ENCODE results near the gene KRTAP10-11.
"Not testable (repeated sequence)": the region's sequence is repeated elsewhere in the genome, so short reads cannot be mapped to it uniquely, and the experiment has no call there.

The KRTAP10-11 gene

DNA sequence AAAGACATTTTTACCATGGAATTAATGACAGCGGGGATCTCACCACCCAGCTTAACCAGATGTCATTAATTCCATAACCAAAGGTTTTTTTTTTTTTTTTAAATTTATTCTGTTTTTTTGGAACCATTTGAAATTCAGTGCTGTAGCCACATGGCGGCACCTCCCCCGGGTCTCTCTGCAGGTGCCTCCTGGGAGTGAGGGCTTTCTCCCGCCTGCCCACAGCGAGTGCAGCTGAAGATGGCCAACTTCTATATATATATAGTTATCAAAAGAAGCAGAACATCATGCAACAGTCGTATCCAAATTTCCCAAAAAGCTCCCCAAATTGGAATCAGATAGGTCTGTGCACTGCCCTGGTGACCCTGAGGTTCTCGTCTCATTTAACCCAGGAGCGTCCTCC is 30.7 kb upstream of the KRTAP10-11 start:
- DNase-seq (ENCODE audit: low spot score) = no peak

DNA sequence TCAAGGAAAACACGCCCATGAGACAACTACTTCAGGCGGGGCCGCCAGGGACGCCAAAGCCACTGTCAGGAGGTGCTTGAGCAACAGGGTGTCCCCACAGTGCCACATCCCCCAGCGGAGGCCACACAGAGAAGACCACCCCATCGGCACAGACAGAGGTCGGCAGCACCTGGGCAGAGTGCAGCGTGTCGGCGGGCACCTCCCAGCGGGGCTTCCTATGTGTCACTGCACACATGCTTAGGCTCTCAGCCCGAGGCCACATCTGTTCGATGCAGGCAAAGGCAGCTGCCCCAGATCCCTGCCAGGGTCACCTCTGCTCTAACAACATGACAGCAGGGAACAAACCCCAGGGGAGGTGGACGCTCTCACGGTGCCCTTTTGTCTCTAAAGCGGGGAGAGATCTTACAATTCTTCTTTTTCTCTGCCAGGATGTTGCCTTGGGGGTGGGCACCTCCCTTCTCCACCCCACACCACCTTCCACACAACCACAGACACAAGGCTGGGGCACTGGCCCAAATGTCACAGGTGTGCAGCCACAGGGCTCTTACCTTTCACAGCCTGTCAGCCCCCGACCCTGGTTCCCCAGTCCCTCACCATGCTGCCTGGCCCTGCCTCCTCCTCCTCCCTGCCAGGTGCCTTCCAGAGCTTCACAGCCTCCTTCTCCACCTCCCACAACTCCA is 30.2 kb upstream of the KRTAP10-11 start:
- DNase-seq (ENCODE audit: low spot score) = no peak

- no peak for DNase-seq (ENCODE audit: low spot score)
These were observed 29.7 kb upstream of the KRTAP10-11 start for GRCh38 chr21:44616591-44616926.

DNA sequence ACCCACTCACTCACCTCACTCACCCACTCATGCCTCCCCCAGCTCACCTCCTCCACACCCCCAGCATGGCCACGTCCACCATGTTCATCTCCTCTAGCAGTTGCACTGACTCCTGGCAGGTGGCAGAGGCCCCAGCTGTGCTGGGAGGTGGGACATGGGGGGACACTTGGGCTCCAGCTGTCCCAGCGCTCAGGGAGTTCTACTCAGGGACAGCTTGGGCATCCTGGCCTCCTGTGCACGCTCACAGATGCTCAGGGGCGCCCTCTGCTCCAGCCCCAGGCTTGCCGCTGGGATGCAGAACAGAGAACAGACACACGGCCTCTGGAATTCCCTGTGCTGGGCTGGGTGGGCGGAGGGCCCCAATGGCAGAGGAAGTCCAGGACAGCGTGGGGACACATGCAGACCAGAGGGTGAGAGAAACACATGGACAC is 29.1 kb upstream of the KRTAP10-11 start:
- DNase-seq (ENCODE audit: low spot score) = no peak

GRCh38 chr21:44618504-44618903 is 27.7 kb upstream of the KRTAP10-11 start:
- DNase-seq (ENCODE audit: low spot score) = no peak

DNA sequence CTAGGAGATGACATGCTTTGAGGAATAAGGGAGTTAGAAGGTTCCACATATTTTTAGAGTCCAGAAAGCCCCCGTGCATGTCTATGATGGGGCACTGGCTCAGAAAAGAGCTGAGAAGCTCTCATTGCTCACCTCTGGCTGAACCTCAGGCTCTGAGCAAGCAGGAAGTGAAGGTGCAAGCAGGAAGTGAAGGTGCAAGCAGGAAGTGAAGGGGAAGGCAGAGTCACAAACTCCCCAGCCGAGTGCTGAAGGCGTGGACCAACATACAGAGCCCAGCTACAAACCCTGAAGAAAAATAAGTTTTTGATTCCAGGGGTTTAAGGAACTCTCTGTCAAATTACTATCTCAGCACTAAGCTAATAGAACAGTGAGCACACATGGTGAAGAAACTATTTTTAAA is 27.3 kb upstream of the KRTAP10-11 start:
- peak; percentile 40 for DNase-seq (ENCODE audit: low spot score)

- no peak for DNase-seq (ENCODE audit: low spot score)
These were observed 26.3 kb upstream of the KRTAP10-11 start for GRCh38 chr21:44619886-44620285.

DNA sequence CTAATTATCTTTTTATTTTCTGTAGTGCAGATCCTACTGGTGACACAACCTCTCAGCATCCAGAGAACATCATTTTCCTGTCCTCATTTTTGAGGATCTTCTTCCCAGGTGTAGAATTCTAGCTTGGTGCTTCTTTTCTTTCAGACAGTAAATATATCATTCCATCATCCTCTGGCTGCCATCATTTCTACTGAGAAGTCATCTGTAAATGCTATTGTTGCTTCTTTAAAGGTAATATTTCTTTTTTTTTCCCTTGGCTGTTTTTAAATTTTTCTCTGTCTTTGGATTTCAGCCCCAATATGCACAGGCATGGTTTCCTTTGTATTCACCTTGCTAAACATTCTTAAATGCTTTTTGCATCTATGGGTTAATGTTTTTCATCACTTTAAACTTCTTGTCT is 22.6 kb upstream of the KRTAP10-11 start:
- no peak for DNase-seq (ENCODE audit: low spot score)

DNA sequence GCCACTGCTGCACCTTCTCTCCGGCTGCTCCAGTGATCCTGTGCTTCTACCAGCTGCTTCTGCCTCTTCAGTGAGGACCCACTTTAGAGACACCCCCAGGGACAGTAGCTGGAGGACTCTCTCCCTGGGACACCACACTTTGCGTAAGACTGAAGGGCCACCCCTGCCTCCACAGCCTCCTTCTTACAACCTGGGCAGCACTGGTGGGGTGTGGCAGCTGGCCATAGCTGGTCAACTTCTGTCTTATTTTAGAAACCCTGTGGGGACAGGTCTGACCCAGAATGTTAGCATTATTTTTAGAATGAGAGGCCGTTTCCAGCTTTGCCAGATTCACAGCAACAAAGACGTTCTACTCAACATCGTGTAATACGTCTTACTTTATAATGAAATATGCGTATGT is 20.5 kb upstream of the KRTAP10-11 start:
- DNase-seq (ENCODE audit: low spot score) = no peak

DNA sequence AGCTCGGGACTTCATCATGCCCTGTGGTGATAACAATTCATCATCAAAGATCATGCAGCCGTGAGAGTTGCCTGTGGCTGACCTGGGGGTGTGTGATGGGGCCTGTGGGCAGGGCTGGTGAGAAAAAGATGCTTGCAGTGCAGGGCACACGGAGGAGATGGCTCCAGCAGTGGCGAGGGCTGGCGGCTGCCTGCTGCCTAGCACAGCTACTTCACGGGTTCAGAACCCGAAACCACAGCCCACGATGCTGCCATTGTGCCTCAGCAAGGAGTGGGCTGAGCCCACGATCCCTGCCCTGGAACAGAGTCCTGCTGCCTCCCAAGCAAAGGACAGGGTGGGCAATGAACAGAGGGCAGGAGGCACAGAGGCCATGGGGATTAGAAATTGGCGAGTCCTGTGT is 20.0 kb upstream of the KRTAP10-11 start:
- DNase-seq (ENCODE audit: low spot score) = no peak

GRCh38 chr21:44626673-44627143 is 19.5 kb upstream of the KRTAP10-11 start, which contains the start of gene KRTAP10-9:
Gene KRTAP10-9, plus strand, starts transcription at chr21:44627093. Its CDS starts 79 bp downstream, at chr21:44627172.
- DNase-seq (ENCODE audit: low spot score) = no peak

DNA sequence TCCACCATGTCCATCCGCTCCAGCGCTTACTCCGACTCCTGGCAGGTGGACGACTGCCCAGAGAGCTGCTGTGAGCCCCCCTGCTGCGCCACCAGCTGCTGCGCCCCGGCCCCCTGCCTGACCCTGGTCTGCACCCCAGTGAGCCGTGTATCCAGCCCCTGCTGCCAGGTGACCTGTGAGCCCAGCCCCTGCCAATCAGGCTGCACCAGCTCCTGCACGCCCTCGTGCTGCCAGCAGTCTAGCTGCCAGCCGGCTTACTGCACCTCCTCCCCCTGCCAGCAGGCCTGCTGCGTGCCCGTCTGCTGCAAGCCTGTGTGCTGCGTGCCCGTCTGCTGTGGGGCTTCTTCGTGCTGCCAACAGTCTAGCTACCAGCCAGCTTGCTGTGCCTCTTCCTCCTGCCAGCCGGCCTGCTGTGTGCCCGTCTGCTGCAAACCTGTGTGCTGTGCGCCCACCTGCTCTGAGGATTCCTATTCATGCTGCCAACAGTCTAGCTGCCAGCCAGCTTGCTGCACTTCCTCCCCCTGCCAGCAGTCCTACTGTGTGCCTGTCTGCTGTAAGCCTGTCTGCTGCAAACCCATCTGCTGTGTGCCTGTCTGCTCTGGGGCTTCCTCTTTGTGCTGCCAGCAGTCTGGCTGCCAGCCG is 18.9 kb upstream of the KRTAP10-11 start:
- not testable (repeated sequence) for DNase-seq (ENCODE audit: low spot score)

DNA sequence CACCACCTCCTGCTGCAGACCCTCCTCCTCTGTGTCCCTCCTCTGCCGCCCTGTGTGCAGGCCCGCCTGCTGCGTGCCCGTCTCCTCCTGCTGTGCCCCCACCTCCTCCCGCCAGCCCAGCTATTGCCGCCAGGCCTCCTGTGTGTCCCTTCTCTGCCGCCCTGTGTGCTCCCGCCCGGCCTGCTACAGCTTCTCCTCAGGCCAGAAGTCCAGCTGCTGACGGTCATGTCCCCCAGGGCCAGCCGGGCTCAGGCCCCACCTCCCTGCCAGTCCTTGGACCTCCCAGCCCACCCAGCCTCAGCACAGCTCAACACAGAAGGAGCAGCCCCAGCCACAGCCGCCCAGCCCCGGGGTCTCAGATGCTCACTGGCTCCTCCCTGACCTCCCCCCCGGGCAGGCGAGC is 18.4 kb upstream of the KRTAP10-11 start:
- not testable (repeated sequence) for DNase-seq (ENCODE audit: low spot score)

DNA sequence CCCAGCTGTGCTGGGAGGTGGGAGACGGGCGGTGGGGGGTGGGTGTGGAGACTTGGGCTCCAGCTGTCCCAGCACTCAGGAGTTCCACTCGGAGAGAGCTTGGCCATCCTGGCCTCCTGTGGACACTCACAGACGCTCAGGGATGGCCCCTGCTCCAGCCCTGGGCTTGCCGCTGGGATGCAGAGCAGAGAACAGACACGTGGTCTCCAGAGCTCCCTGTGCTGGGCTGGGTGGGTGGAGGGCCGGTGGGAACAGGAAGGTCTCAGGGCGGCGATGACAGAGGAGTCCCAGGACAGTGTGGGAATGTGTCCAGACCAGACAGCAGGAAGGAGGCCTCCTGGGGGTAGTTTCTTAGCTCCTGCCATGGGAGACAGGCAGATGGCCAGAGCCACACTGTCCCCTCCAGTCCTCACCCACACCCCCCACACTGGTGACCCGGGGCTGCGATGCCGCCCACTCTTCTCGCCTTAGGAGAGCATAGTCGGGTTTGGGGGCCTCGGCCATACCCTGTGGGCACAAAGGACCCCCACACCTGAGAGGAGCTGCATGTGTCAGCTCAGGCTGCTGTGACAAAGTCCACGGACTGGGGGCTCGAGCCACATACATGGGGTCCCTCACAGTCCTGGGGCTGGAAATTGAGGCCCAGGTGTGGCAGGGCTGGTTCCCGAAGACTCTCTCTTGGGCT is 17.4 kb upstream of the KRTAP10-11 start:
- no peak for DNase-seq (ENCODE audit: low spot score)

DNA sequence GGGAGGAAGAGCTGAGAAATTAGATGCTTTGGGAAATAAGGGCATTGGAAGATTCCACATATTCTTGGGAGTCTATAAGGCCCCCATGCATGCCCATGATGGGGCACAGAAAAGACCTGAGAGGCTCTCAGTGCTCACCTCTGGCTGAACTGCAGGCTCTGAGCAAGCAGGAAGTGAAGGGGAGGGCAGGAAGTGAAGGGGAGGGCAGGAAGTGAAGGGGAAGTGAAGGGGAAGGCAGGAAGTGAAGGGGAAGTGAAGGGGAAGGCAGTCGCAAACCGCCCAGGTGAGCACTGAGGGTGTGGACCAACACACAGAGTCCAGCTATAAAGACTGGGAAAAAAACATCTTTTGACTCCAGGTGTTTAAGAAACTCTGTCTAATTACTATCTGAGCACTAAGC is 15.8 kb upstream of the KRTAP10-11 start:
- no peak for DNase-seq (ENCODE audit: low spot score)

- no peak for DNase-seq (ENCODE audit: low spot score)
These were observed 14.1 kb upstream of the KRTAP10-11 start for GRCh38 chr21:44632067-44632466.

GRCh38 chr21:44636209-44637017 is 9.8 kb upstream of the KRTAP10-11 start:
- no peak for DNase-seq (ENCODE audit: low spot score)

GRCh38 chr21:44637018-44637850 is 9.0 kb upstream of the KRTAP10-11 start, which contains the start of gene KRTAP10-10:
Gene KRTAP10-10, plus strand, starts transcription at chr21:44637356. Its CDS starts 62 bp downstream, at chr21:44637418.
- no peak for DNase-seq (ENCODE audit: low spot score)

DNA sequence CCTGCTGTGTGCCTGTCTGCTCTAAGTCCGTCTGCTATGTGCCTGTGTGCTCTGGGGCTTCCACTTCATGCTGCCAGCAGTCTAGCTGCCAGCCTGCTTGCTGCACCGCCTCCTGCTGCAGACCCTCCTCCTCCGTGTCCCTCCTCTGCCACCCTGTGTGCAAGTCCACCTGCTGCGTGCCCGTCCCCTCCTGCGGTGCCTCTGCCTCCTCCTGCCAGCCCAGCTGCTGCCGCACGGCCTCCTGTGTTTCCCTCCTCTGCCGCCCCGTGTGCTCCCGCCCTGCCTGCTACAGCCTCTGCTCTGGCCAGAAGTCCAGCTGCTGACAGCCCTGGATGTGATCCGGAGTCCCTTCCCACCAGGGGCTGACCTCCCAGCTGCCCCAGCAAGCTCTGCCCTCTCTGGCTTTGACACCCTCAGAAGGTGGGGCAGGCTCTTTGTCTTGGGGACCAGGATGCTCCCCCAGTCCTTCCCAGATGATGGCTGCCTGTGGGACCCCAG is 8.3 kb upstream of the KRTAP10-11 start:
- DNase-seq (ENCODE audit: low spot score) = not testable (repeated sequence)

DNA sequence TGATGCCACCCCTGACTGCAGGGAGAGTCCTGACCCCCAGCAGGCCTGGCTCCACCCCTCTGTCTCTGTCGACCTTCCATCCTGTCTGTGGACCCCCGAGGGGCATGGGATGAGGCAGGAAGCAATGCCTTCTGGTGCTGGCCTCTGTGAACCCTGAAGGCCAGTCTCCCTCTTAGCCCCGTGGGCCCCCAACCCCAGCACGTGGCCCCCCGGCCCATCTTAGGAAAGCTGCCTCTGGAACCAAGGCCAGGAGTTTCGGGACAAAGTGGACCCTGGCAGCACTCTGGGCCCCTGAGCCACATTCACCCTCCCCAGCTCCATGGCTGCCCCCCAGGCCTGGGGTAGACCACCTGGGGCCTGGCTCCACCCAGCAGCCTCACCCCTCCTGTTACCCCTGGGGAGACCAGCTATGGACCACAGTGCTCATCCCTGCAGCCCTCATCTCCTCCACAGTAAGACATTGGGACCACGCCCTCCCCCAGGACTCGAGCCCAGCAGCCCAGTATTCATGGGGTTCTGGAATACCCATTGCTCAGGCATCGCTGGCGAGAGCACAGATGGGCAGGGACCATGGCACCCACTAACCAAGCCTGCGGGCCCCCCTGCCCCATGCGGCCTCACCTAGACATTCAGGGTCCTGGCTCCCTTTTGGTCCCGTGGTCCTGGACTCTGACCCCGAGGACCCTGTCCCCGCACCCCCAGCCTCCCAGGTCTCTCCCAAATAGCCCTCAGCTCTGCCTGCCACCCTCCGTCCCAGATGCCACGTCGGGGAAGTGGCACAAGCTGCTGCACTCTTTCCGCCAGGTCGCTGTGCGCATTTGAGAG is 7.5 kb upstream of the KRTAP10-11 start:
- DNase-seq (ENCODE audit: low spot score) = not testable (repeated sequence)

All from activated CD4-positive, alpha-beta T cell treated with anti-CD3 and anti-CD28 coated beads, Interleukin-2, Interleukin-4, amounts not matched to agents 100 ng/mL and 50 ng/mL, durations not matched to agents 16 hours and 8 hours (primary cell).